Thymus (tissue), 11 donors: ENCODE measurements around the gene WBP1. TPM values are rescaled to one million over a fixed set of nuclear protein-coding genes. Genes with fewer than 3 reads are reported as not detected.
A peak's percentile ranks its signal among the peaks of the same experiment; 100 is the strongest.
"Not testable (repeated sequence)": the region's sequence is repeated elsewhere in the genome, so short reads cannot be mapped to it uniquely, and the experiment has no call there.

Source experiments
- DNase-seq, 9 donors: peaks; one replicate each; pipeline ENCODE4 v3.0.0-alpha.2; 2013; ENCODE audit warnings: low spot score in 9 of 9, low read depth in 6 of 9, missing footprints in 1 of 9
- H3K27ac ChIP-seq, 2 donors: one replicate each; pipeline ENCODE4 v1.5.1; 2013; ENCODE audit warnings: control low read depth in 1 of 2, low read depth in 1 of 2, low read length in 1 of 2, mild to moderate bottlenecking in 1 of 2, moderate library complexity in 1 of 2
- H3K27me3 ChIP-seq, 2 donors: one replicate each; pipeline ENCODE4 v1.5.1; 2013; ENCODE audit warnings: low read length in 1 of 2; ENCODE audit not compliant: control insufficient read depth in 2 of 2, insufficient read depth in 1 of 2
- H3K36me3 ChIP-seq, 2 donors: one replicate each; pipeline ENCODE4 v1.5.1; 2013; ENCODE audit warnings: low read length in 1 of 2, mild to moderate bottlenecking in 1 of 2, moderate library complexity in 1 of 2; ENCODE audit not compliant: control insufficient read depth in 2 of 2, insufficient read depth in 2 of 2
- H3K4me1 ChIP-seq, 2 donors: one replicate each; pipeline ENCODE4 v1.5.1; 2013; ENCODE audit warnings: low read length in 2 of 2; ENCODE audit not compliant: control insufficient read depth in 2 of 2, insufficient read depth in 2 of 2
- H3K4me3 ChIP-seq, 2 donors: one replicate each; pipeline ENCODE4 v1.5.1; 2013; ENCODE audit warnings: low read length in 2 of 2, control low read depth in 1 of 2, mild to moderate bottlenecking in 1 of 2
- H3K9me3 ChIP-seq, 2 donors: one replicate each; pipeline ENCODE4 v1.5.1; 2013; ENCODE audit warnings: low read length in 1 of 2, mild to moderate bottlenecking in 1 of 2; ENCODE audit not compliant: control insufficient read depth in 2 of 2, insufficient read depth in 1 of 2
- WGBS: extraction: QIAGEN DNeasy Blood & Tissue Kit; methylation state at CpG from one replicate; pipeline ENCODE4 v1.1.7; 2013; 5-methylcytosine and 5-hydroxymethylcytosine counted together
- polyA plus RNA-seq: library from polyadenylated mRNA; stranded (reverse); fragments of 200-250 nt; gene quantifications from one replicate; pipeline ENCODE4 v1.2.3, GENCODE V29; 2013
- total RNA-seq: library from RNA; stranded (reverse); fragments of 120-200 nt; gene quantifications from one replicate; pipeline ENCODE4 v1.2.4, GENCODE V29; 2013
- donor health status: healthy.

Gene WBP1
- total and polyA plus RNA-seq, 2 donors, result 56.4 to 114 TPM

GRCh38 chr2:74417197-74417596, 41.0 kb upstream of the WBP1 start:
- Histone ChIP-seq H3K36me3 (no peaks in the 10 kb centered on the region), H3K9me3 (peaks cover 0 to 7% of the 10 kb centered on the region in 2 donors), H3K4me3 (no peak overlapping the region), H3K27me3 (peaks cover 7 to 58% of the 10 kb centered on the region in 2 donors), H3K4me1 (peaks cover 5 to 56% of the 10 kb centered on the region in 2 donors), H3K27ac (no peak overlapping the region)
- no peak for DNase-seq
- WGBS, result 93% methylated on average over 3 of the region's 3 CpGs

GRCh38 chr2:74417763-74418162, 40.5 kb upstream of the WBP1 start:
- peaks cover 6 to 58% of the 10 kb centered on the region in 2 donors for H3K4me1 ChIP-seq
- no peaks in the 10 kb centered on the region for H3K36me3 ChIP-seq
- H3K27me3 ChIP-seq, result peaks cover 7 to 54% of the 10 kb centered on the region in 2 donors
- H3K4me3 ChIP-seq, result no peak overlapping the region
- WGBS, result 94% methylated on average over 6 of the region's 6 CpGs
- peaks cover 0 to 7% of the 10 kb centered on the region in 2 donors for H3K9me3 ChIP-seq
- no peak overlapping the region for H3K27ac ChIP-seq
- no peak for DNase-seq

- Histone ChIP-seq H3K4me3 (no peak overlapping the region), H3K27me3 (peaks cover 7 to 50% of the 10 kb centered on the region in 2 donors), H3K27ac (no peak overlapping the region), H3K36me3 (no peaks in the 10 kb centered on the region), H3K4me1 (peaks cover 6 to 54% of the 10 kb centered on the region in 2 donors), H3K9me3 (peaks cover 0 to 7% of the 10 kb centered on the region in 2 donors)
- WGBS, result 95% methylated on average over 27 of the region's 27 CpGs
- no peak for DNase-seq
Measured at GRCh38 chr2:74418312-74418711, 39.9 kb upstream of the WBP1 start.

- peaks cover 0 to 2% of the 10 kb centered on the region in 2 donors for H3K36me3 ChIP-seq
- H3K4me1 ChIP-seq, result peaks cover 6 to 47% of the 10 kb centered on the region in 2 donors
- peaks cover 6 to 40% of the 10 kb centered on the region in 2 donors for H3K27me3 ChIP-seq
- WGBS, result 91% methylated on average over 1 of the region's 1 CpG
- H3K4me3 ChIP-seq, result no peak overlapping the region
- DNase-seq, result no peak
- H3K27ac ChIP-seq, result no peak overlapping the region
- H3K9me3 ChIP-seq, result peaks cover 0 to 7% of the 10 kb centered on the region in 2 donors
Measured at GRCh38 chr2:74419345-74419744, 38.9 kb upstream of the WBP1 start.

GRCh38 chr2:74420006-74420405, 38.2 kb upstream of the WBP1 start:
- Histone ChIP-seq H3K27me3 (peaks cover 0 to 34% of the 10 kb centered on the region in 2 donors), H3K9me3 (peaks cover 0 to 6% of the 10 kb centered on the region in 2 donors), H3K36me3 (peaks cover 3 to 7% of the 10 kb centered on the region in 2 donors), H3K4me3 (no peak overlapping the region), H3K4me1 (peaks cover 6 to 40% of the 10 kb centered on the region in 2 donors), H3K27ac (peak overlapping the region; percentile 55 to 76)
- WGBS, result 64% methylated on average over 2 of the region's 2 CpGs
- peak in 1 of 9 donors; percentile 41 for DNase-seq

GRCh38 chr2:74420443-74421103, 37.7 kb upstream of the WBP1 start:
- Histone ChIP-seq H3K4me3 (peak overlapping the region in 1 of 2 donors; percentile 70), H3K27ac (peak overlapping the region; percentile 55 to 76), H3K36me3 (peaks cover 6 to 12% of the 10 kb centered on the region in 2 donors), H3K27me3 (peaks cover 0 to 28% of the 10 kb centered on the region in 2 donors), H3K4me1 (peaks cover 6 to 35% of the 10 kb centered on the region in 2 donors)
- not testable (repeated sequence) for DNase-seq, H3K9me3 ChIP-seq
- 89% methylated on average over 19 of the region's 19 CpGs for WGBS

GRCh38 chr2:74421221-74421870, 36.9 kb upstream of the WBP1 start, which contains the start of the genes C2orf81 and WDR54:
Gene C2orf81, minus strand, starts transcription at chr2:74421619. Its CDS starts 59 bp downstream, at chr2:74421560.
Gene WDR54, plus strand, starts transcription at chr2:74421730. Its CDS starts 424 bp downstream, at chr2:74422154.
- Histone ChIP-seq H3K4me1 (peaks cover 6 to 27% of the 10 kb centered on the region in 2 donors), H3K27ac (peak within 1 kb of the TSS; percentile 78 to 86)
- peak; percentile 72 to 95 (median 88) for DNase-seq

GRCh38 chr2:74423231-74424095, 34.8 kb upstream of the WBP1 start:
- H3K36me3 ChIP-seq, result peaks cover 16 to 21% of the 10 kb centered on the region in 2 donors
- WGBS, result 96% methylated on average over 9 of the region's 9 CpGs
- no peak for DNase-seq
- H3K27me3 ChIP-seq, result peaks cover 0 to 5% of the 10 kb centered on the region in 2 donors
- no peak overlapping the region for H3K4me3 ChIP-seq
- H3K4me1 ChIP-seq, result peaks cover 6 to 18% of the 10 kb centered on the region in 2 donors
- no peak overlapping the region for H3K27ac ChIP-seq
- no peaks in the 10 kb centered on the region for H3K9me3 ChIP-seq

More at GRCh38 chr2:74421221-74421870, 36.9 kb upstream of the WBP1 start, which contains the start of the genes C2orf81 and WDR54:
- Histone ChIP-seq H3K4me3 (peak within 1 kb of the TSS; percentile 70 to 82), H3K36me3 (peaks cover 12 to 17% of the 10 kb centered on the region in 2 donors), H3K9me3 (no peaks in the 10 kb centered on the region), H3K27me3 (peaks cover 0 to 20% of the 10 kb centered on the region in 2 donors)
- under 1% methylated on average over 57 of the region's 57 CpGs for WGBS
